KMS-11 (cell line): ENCODE data around the gene RAI14.

Experiments used
- H2AFZ ChIP-seq: fragments of 200-600 bp; sonication (generic); 2 replicates; pipeline ENCODE4 v1.6.1; 2016; ENCODE audit warnings: antibody characterized with exemption, mixed run types, low read depth
- H3K27ac ChIP-seq: fragments of 200-600 bp; sonication (generic); 2 replicates; pipeline ENCODE4 v1.6.1; 2016; ENCODE audit warnings: mild to moderate bottlenecking, mixed run types
- H3K27me3 ChIP-seq: fragments of 200-600 bp; sonication (generic); 2 replicates; pipeline ENCODE4 v1.6.1; 2017; ENCODE audit warnings: mild to moderate bottlenecking, low read depth, mixed run types, moderate library complexity; ENCODE audit not compliant: insufficient read depth
- H3K36me3 ChIP-seq: fragments of 200-600 bp; sonication (generic); 2 replicates; pipeline ENCODE4 v1.6.1; 2017; ENCODE audit warnings: mild to moderate bottlenecking, mixed run types; ENCODE audit not compliant: insufficient read depth
- H3K4me1 ChIP-seq: fragments of 200-600 bp; sonication (generic); 2 replicates; pipeline ENCODE4 v1.6.1; 2016; ENCODE audit warnings: mild to moderate bottlenecking, low read depth, mixed run types; ENCODE audit not compliant: poor library complexity, severe bottlenecking
- H3K4me2 ChIP-seq: fragments of 200-600 bp; sonication (generic); 2 replicates; pipeline ENCODE4 v1.7.0; 2016; ENCODE audit warnings: mild to moderate bottlenecking, mixed run types
- H3K4me3 ChIP-seq: fragments of 200-600 bp; sonication (generic); IDR thresholded peaks from 2 replicates; pipeline ENCODE4 v1.6.1; 2017; ENCODE audit warnings: low read depth, low read length, mixed read lengths; ENCODE audit not compliant: insufficient read depth
- H3K79me2 ChIP-seq: fragments of 200-600 bp; sonication (generic); 2 replicates; pipeline ENCODE4 v1.6.1; 2016; ENCODE audit warnings: low read depth, mixed run types; ENCODE audit not compliant: insufficient read depth
- H3K9ac ChIP-seq: fragments of 200-600 bp; sonication (generic); 2 replicates; pipeline ENCODE4 v1.6.1; 2016; ENCODE audit warnings: mild to moderate bottlenecking, mixed run types
- H4K20me1 ChIP-seq: fragments of 200-600 bp; sonication (generic); 2 replicates; pipeline ENCODE4 v1.6.1; 2016; ENCODE audit warnings: mild to moderate bottlenecking, mixed run types; ENCODE audit not compliant: insufficient read depth
- CTCF ChIP-seq: fragments of 200-600 bp; sonication (generic); conservative IDR thresholded peaks from 2 replicates; pipeline ENCODE4 v1.6.1; 2017; ENCODE audit warnings: low read depth, mild to moderate bottlenecking, antibody characterized with exemption, low read length, moderate library complexity, mixed read lengths

Gene RAI14

GRCh38 chr5:34847552-34847951 lies 191.4 kb downstream of the RAI14 start:
- no peaks in the 10 kb centered on the region for H3K27me3 ChIP-seq
- H2AFZ ChIP-seq: no peak overlapping the region
- no peak overlapping the region for H3K4me3 ChIP-seq
- no peaks in the 10 kb centered on the region for H3K36me3 ChIP-seq
- no peak overlapping the region for H3K4me2 ChIP-seq
- TF ChIP-seq CTCF: no peak
- no peak overlapping the region for H3K9ac ChIP-seq
- H4K20me1 ChIP-seq: no peaks in the 10 kb centered on the region
- no peak overlapping the region for H3K27ac ChIP-seq
- H3K79me2 ChIP-seq: no peaks in the 10 kb centered on the region
- H3K4me1 ChIP-seq: no peaks in the 10 kb centered on the region

- H3K27ac ChIP-seq: no peak overlapping the region
- H3K4me3 ChIP-seq: no peak overlapping the region
- TF ChIP-seq CTCF: no peak
- no peaks in the 10 kb centered on the region for H3K36me3 ChIP-seq
- no peaks in the 10 kb centered on the region for H3K79me2 ChIP-seq
- H3K4me1 ChIP-seq: no peaks in the 10 kb centered on the region
- H2AFZ ChIP-seq: no peak overlapping the region
- H3K4me2 ChIP-seq: no peak overlapping the region
- no peak overlapping the region for H3K9ac ChIP-seq
- H3K27me3 ChIP-seq: no peaks in the 10 kb centered on the region
- H4K20me1 ChIP-seq: no peaks in the 10 kb centered on the region
Measured at GRCh38 chr5:34848230-34848629, 192.1 kb downstream of the RAI14 start.

- H2AFZ ChIP-seq: no peak overlapping the region
- no peak overlapping the region for H3K9ac ChIP-seq
- H3K79me2 ChIP-seq: no peaks in the 10 kb centered on the region
- H3K27ac ChIP-seq: no peak overlapping the region
- no peak overlapping the region for H3K4me3 ChIP-seq
- no peaks in the 10 kb centered on the region for H3K36me3 ChIP-seq
- no peak for TF ChIP-seq CTCF
- no peak overlapping the region for H3K4me2 ChIP-seq
- H3K27me3 ChIP-seq: no peaks in the 10 kb centered on the region
- H3K4me1 ChIP-seq: no peaks in the 10 kb centered on the region
- no peaks in the 10 kb centered on the region for H4K20me1 ChIP-seq
Measured at GRCh38 chr5:34849253-34849652, 193.1 kb downstream of the RAI14 start.

GRCh38 chr5:34854459-34855174 lies 198.5 kb downstream of the RAI14 start:
- no peaks in the 10 kb centered on the region for H3K79me2 ChIP-seq
- no peak overlapping the region for H2AFZ ChIP-seq
- no peaks in the 10 kb centered on the region for H4K20me1 ChIP-seq
- H3K27me3 ChIP-seq: no peaks in the 10 kb centered on the region
- H3K9ac ChIP-seq: no peak overlapping the region
- H3K4me2 ChIP-seq: no peak overlapping the region
- no peak for TF ChIP-seq CTCF
- no peaks in the 10 kb centered on the region for H3K36me3 ChIP-seq
- H3K27ac ChIP-seq: no peak overlapping the region
- H3K4me1 ChIP-seq: no peaks in the 10 kb centered on the region
- H3K4me3 ChIP-seq: no peak overlapping the region
